Activated naive CD8-positive, alpha-beta T cell (primary cell): ENCODE measurements around the gene EXTL1.

Source experiments
- H3K27ac Mint-ChIP-seq: one replicate; pipeline ENCODE4 v1.8.0; 2021; ENCODE audit warnings: mixed read lengths
- H3K27me3 Mint-ChIP-seq: one replicate; pipeline ENCODE4 v1.8.0; 2021; ENCODE audit warnings: mixed read lengths
- H3K36me3 Mint-ChIP-seq: one replicate; pipeline ENCODE4 v1.8.0; 2021; ENCODE audit warnings: mixed read lengths
- H3K4me1 Mint-ChIP-seq: one replicate; pipeline ENCODE4 v1.8.0; 2021; ENCODE audit warnings: low read depth, mixed read lengths
- H3K4me3 Mint-ChIP-seq: one replicate; pipeline ENCODE4 v1.8.0; 2021; ENCODE audit warnings: mild to moderate bottlenecking, mixed read lengths
- H3K9me3 Mint-ChIP-seq: one replicate; pipeline ENCODE4 v1.8.0; 2021; ENCODE audit warnings: low read depth, mixed read lengths

Gene EXTL1

DNA sequence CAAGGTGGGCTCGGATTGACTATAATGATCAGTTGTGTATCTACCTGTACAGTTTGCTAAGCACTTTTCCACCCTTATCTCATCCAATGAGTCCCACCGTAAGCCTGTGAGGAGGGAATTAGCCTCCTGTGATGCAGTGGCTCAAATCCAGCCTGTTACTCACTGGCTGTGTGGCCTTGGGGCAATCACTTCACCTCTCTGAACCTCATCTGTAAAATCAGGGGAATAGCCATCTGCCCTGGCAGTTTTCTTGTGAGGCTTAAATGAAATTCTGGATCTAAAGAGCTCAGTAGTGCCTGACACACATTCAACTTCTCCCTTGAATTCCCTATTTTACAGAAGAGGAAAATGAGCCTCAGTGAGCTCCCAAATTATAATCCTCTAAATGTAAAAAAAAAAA, 7.4 kb upstream of the EXTL1 start:
- no peaks in the 10 kb centered on the region for H3K27me3 Mint-ChIP-seq
- H3K9me3 Mint-ChIP-seq = no peaks in the 10 kb centered on the region
- H3K36me3 Mint-ChIP-seq = no peaks in the 10 kb centered on the region
- peaks cover 12% of the 10 kb centered on the region for H3K4me1 Mint-ChIP-seq
- H3K27ac Mint-ChIP-seq = no peak overlapping the region
- H3K4me3 Mint-ChIP-seq = no peak overlapping the region

GRCh38 chr1:26015358-26015757, 6.2 kb upstream of the EXTL1 start:
- no peaks in the 10 kb centered on the region for H3K9me3 Mint-ChIP-seq
- H3K36me3 Mint-ChIP-seq = no peaks in the 10 kb centered on the region
- no peaks in the 10 kb centered on the region for H3K27me3 Mint-ChIP-seq
- no peak overlapping the region for H3K27ac Mint-ChIP-seq
- peaks cover 18% of the 10 kb centered on the region for H3K4me1 Mint-ChIP-seq
- H3K4me3 Mint-ChIP-seq = no peak overlapping the region

DNA sequence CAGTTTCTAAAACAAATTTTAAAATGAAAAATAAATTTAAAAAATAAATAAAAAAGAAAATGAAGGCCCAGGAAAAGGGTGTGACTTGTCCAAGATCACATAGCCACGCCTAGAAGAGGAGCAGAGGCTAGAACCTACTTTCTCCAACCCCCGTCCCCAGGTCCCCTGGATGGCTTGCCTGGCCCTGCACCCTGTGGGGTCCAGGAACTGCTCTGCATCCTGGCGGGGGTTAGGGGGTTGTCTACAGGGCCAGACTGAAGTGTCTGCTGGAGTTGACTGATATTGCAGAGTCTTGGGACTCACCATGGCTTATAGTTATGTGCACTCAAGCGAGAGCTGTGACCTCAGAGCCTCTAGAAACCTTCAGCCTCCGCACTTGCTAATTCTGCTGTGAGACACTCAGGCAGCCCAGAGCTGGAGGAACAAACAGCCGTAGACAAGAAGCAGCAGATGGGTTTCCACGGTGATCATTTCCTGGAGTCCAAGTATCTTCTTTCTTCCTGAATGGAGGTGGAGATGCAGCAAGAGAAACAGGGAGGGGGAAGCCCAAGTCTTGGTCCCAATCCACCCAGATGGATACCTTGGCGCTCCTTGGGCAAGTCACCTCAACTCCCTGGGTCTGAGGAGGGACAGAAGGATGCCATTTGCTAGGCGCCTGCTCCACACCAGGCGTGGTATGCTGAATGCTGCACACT, 5.2 kb upstream of the EXTL1 start:
- Mint-ChIP-seq H3K27me3 (no peaks in the 10 kb centered on the region), H3K4me1 (peaks cover 18% of the 10 kb centered on the region), H3K36me3 (no peaks in the 10 kb centered on the region), H3K9me3 (no peaks in the 10 kb centered on the region), H3K27ac (no peak overlapping the region), H3K4me3 (no peak overlapping the region)

DNA sequence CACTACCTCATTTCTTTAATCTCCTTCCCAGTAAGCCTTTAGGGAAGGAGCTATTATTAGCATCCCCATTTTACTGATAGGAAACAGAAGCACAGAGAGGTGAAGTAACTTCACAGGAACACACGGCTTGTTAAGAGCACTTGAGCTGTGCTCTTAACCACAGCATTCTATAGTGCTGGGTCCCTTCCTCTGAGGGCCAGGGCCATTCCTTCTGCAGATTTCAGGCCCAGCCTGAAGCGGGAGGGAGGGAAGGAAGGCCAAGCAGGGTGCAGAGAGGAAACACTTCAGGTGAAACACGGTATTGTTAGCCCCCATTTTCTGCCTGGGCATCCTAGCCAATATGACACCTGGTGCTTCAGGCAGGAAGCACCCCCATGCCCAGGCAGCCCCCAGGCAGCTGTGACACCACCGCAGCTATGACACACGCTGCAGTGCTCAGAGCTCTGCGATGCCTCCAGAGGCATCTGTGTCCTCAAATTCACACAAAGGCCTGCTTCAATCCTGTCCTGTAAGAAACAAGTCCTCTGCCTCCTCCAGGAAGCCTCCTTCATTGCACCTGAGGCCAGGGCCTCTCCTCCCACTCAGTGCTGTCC, 4.5 kb upstream of the EXTL1 start:
- Mint-ChIP-seq H3K9me3 (no peaks in the 10 kb centered on the region), H3K4me3 (no peak overlapping the region), H3K27ac (no peak overlapping the region), H3K4me1 (peaks cover 18% of the 10 kb centered on the region), H3K36me3 (no peaks in the 10 kb centered on the region), H3K27me3 (no peaks in the 10 kb centered on the region)

DNA sequence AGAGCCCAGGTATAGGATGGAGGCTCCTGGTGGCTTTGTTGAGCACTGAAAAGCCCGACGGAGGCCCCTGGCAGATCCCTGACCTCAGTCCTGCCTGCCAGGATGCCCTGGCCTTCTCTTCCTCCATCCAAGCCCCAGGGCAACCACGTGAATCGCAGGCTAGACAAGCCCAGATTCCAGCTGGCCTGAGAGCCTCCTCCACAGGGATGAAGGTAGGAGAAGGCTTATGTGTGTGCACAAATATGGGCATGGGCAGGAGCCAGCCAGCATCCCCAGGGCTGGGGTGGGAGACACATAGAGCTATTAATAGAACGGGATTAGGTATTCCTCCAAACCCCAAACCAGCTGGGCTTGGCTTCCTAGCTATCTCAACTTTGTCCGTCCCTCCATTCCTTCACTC, 4.0 kb upstream of the EXTL1 start:
- no peaks in the 10 kb centered on the region for H3K36me3 Mint-ChIP-seq
- peaks cover 18% of the 10 kb centered on the region for H3K4me1 Mint-ChIP-seq
- H3K27me3 Mint-ChIP-seq = no peaks in the 10 kb centered on the region
- H3K27ac Mint-ChIP-seq = no peak overlapping the region
- H3K4me3 Mint-ChIP-seq = no peak overlapping the region
- H3K9me3 Mint-ChIP-seq = no peaks in the 10 kb centered on the region

DNA sequence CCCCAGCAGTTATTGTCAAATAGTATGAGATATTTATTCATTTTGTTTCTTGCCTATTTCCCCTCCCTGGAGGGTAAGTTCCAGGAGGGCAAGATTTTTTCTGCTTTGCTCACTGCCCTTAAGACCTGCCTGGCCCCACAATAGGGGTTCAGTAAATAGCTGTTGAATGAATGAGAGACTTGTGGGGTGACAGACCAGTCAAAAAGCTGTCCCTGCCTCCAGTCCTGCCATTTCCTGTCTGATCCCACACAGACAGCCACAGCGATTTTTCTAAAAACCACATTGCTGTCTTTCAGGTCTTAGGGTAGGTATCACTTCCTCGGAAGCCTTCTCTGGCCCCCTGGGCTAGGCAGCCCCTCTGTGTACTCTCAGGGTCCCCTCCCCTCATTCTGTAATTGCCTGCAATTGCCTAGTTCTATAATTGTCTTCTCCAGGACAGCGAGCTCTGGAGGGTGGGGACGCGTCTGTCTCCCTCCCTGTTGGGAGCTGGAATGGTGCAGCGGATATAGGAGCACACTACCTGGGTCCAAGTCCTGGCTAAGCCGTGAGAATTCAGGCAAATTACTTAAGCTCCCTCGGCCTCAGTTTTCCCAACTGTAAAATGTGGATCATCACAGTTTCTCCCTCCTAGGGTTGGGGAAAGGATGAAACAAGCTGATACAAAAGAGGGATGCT, 1.8 kb upstream of the EXTL1 start:
- no peak overlapping the region for H3K27ac Mint-ChIP-seq
- H3K4me1 Mint-ChIP-seq = peaks cover 18% of the 10 kb centered on the region
- no peaks in the 10 kb centered on the region for H3K9me3 Mint-ChIP-seq
- H3K36me3 Mint-ChIP-seq = no peaks in the 10 kb centered on the region
- H3K27me3 Mint-ChIP-seq = no peaks in the 10 kb centered on the region
- no peak overlapping the region for H3K4me3 Mint-ChIP-seq

DNA sequence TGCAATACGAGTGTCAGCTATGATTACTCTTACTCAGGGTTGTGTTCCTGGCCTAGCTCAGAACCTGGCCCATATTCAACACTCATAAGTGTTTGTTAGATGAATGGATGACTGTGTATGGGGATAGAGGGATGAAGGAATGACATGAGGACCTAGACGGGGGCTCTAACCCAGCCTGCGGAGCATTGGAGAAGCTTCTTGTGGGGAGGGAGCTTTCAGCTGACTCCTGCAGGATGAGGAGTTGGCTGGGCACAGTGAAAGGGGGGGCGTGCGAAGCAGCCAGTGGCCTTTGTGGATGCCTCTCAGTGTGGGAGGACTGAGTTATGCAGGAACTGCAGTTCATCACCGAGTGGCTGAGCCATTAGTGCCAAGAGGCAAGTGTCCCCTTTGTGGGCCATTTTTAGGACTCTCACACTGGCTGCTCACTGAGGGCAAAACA, 1.2 kb upstream of the EXTL1 start:
- Mint-ChIP-seq H3K9me3 (no peaks in the 10 kb centered on the region), H3K27me3 (no peaks in the 10 kb centered on the region), H3K4me1 (peaks cover 18% of the 10 kb centered on the region), H3K36me3 (no peaks in the 10 kb centered on the region), H3K27ac (no peak overlapping the region), H3K4me3 (no peak overlapping the region)

DNA sequence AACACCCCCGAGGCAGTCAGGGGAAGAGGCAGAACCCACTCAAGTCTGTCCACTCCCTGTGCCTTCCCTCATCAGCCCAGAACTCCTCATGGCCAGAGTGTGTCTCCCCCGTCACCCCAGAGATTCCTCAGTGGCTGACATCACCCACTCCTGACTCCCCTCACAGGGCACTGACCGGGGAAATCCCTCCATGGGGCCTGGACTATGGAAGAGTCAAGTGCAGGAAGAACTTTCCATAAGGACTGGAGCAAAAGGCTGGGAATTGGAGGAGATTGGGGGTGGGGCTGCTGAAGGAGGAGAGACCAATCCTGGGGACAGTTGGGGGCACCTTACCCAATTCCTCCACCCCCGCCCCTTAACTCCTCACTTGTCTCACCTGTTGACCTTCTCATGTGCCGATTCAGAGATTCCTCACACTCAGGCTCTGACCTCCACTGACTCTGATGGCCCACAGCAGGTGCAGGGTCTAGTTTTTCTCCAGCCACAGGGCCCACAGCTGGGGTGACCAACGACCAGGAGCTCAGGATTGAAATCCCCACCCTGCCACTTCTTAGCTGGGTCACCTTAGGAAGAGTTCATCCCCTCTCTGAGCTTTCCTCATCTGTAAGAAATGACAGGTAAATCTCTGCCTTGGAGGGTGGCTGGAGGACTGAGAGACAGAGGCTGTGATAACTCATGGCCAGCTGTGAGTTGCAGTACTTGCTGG, 481 bp upstream of the EXTL1 start:
- no peaks in the 10 kb centered on the region for H3K9me3 Mint-ChIP-seq
- H3K4me3 Mint-ChIP-seq = no peak overlapping the region
- no peaks in the 10 kb centered on the region for H3K27me3 Mint-ChIP-seq
- H3K27ac Mint-ChIP-seq = no peak overlapping the region
- H3K4me1 Mint-ChIP-seq = peaks cover 18% of the 10 kb centered on the region
- H3K36me3 Mint-ChIP-seq = no peaks in the 10 kb centered on the region

DNA sequence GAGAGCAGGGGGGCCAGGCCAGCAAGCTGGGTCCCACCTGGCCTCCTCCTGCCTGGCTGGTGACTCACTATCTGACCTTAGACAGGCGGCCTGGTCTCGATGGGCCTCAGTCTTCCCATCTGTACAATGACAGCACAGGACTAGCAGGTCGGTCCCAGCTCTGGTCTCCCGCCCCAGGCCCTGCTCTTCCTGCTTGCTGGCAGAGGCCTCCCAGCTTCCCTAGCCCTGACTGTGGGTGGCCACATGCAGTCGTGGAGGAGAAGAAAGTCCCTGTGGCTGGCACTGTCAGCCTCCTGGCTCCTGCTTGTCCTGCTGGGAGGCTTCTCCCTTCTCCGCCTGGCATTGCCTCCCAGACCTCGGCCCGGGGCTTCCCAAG, 817 bp downstream of the EXTL1 start:
- Mint-ChIP-seq H3K36me3 (no peaks in the 10 kb centered on the region), H3K4me3 (no peak overlapping the region), H3K27me3 (no peaks in the 10 kb centered on the region), H3K27ac (no peak overlapping the region), H3K4me1 (peaks cover 7% of the 10 kb centered on the region), H3K9me3 (no peaks in the 10 kb centered on the region)

- Mint-ChIP-seq H3K4me1 (peaks cover 6% of the 10 kb centered on the region), H3K36me3 (no peaks in the 10 kb centered on the region), H3K4me3 (no peak overlapping the region), H3K27ac (no peak overlapping the region), H3K9me3 (no peaks in the 10 kb centered on the region), H3K27me3 (no peaks in the 10 kb centered on the region)
Measured at GRCh38 chr1:26023009-26023408, 1.4 kb downstream of the EXTL1 start.

DNA sequence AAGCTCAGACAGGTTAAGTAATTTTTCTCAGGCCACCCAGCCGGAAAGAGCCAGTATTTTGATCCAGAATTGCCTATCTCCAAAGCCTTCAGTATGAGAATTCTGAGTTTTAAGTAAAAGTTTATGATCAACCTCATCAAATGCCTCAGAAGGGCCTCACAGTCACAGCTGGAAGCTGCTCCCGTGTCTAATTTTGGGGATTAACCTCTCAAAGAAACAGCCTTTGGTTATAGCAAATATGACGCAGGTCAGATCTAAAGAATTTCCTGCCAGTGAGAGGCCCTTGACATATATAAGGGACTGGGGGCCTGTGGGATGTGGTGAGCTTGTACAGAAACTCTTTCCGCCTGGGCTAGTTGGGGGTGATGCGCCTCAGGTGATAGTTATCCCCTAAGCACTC, 2.3 kb downstream of the EXTL1 start:
- H3K4me1 Mint-ChIP-seq = peaks cover 6% of the 10 kb centered on the region
- H3K27me3 Mint-ChIP-seq = no peaks in the 10 kb centered on the region
- no peak overlapping the region for H3K27ac Mint-ChIP-seq
- H3K4me3 Mint-ChIP-seq = no peak overlapping the region
- no peaks in the 10 kb centered on the region for H3K9me3 Mint-ChIP-seq
- H3K36me3 Mint-ChIP-seq = no peaks in the 10 kb centered on the region

DNA sequence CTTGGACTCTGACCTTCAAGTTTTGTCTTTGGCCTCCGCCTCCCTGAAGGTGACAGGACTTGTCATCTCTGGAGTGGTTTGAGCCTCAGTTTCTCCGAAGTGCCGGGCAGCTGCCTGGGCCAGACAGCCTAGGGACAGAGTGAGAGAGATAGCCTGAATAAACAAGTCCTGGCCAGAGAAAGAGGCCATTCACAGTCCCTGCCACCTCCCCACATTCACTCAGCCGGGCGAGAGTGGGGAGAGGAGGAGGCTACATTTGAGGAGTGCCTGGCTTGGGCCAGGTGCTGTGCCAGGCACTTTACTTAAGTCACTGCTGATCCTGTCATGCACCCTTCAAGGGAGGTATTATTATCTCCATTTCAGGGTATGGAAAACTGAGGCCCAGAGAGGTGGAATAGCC, 3.5 kb downstream of the EXTL1 start:
- no peaks in the 10 kb centered on the region for H3K27me3 Mint-ChIP-seq
- no peaks in the 10 kb centered on the region for H3K9me3 Mint-ChIP-seq
- H3K4me3 Mint-ChIP-seq = no peak overlapping the region
- peaks cover 2% of the 10 kb centered on the region for H3K4me1 Mint-ChIP-seq
- no peaks in the 10 kb centered on the region for H3K36me3 Mint-ChIP-seq
- H3K27ac Mint-ChIP-seq = no peak overlapping the region

GRCh38 chr1:26025517-26025916, 3.9 kb downstream of the EXTL1 start:
- H3K27ac Mint-ChIP-seq = no peak overlapping the region
- no peaks in the 10 kb centered on the region for H3K4me1 Mint-ChIP-seq
- H3K36me3 Mint-ChIP-seq = no peaks in the 10 kb centered on the region
- H3K27me3 Mint-ChIP-seq = no peaks in the 10 kb centered on the region
- H3K4me3 Mint-ChIP-seq = no peak overlapping the region
- H3K9me3 Mint-ChIP-seq = no peaks in the 10 kb centered on the region

GRCh38 chr1:26027716-26028489, 6.3 kb downstream of the EXTL1 start:
- no peak overlapping the region for H3K27ac Mint-ChIP-seq

More at GRCh38 chr1:26027716-26028489, 6.3 kb downstream of the EXTL1 start:
- Mint-ChIP-seq H3K36me3 (no peaks in the 10 kb centered on the region), H3K9me3 (no peaks in the 10 kb centered on the region), H3K27me3 (no peaks in the 10 kb centered on the region), H3K4me1 (no peaks in the 10 kb centered on the region), H3K4me3 (no peak overlapping the region)
